GM21619 (cell line): ENCODE measurements around the gene EXD2.
"Not testable (repeated sequence)": the region's sequence is repeated elsewhere in the genome, so short reads cannot be mapped to it uniquely, and the experiment has no call there.

ENCODE experiments used
- ATAC-seq: cut with Tn5 transposase; IDR thresholded peaks from one replicate; pipeline ENCODE4 v1.9.1; 2021; ENCODE audit not compliant: unreplicated experiment

The EXD2 gene

GRCh38 chr14:69274321-69274720, 83.0 kb downstream of the EXD2 start:
- no peak for ATAC-seq

- ATAC-seq: no peak
Measured at GRCh38 chr14:69275331-69275730, 84.0 kb downstream of the EXD2 start.

- ATAC-seq: not testable (repeated sequence)
Measured at GRCh38 chr14:69277356-69277755, 86.1 kb downstream of the EXD2 start.

GRCh38 chr14:69280746-69281291, 89.5 kb downstream of the EXD2 start:
- ATAC-seq: no peak

- no peak for ATAC-seq
Measured at GRCh38 chr14:69281450-69282169, 90.3 kb downstream of the EXD2 start.

- ATAC-seq: no peak
Measured at GRCh38 chr14:69282448-69282847, 91.2 kb downstream of the EXD2 start.

- ATAC-seq: no peak
Measured at GRCh38 chr14:69284170-69284569, 92.9 kb downstream of the EXD2 start.

GRCh38 chr14:69285661-69286255, 94.5 kb downstream of the EXD2 start:
- ATAC-seq: no peak

- no peak for ATAC-seq
Measured at GRCh38 chr14:69287098-69288010, 96.1 kb downstream of the EXD2 start.

- no peak for ATAC-seq
Measured at GRCh38 chr14:69288011-69288771, 96.9 kb downstream of the EXD2 start.

GRCh38 chr14:69288956-69289705, 97.8 kb downstream of the EXD2 start:
- no peak for ATAC-seq

- no peak for ATAC-seq
Measured at GRCh38 chr14:69289811-69290520, 98.7 kb downstream of the EXD2 start.

- not testable (repeated sequence) for ATAC-seq
Measured at GRCh38 chr14:69290881-69291280, 99.6 kb downstream of the EXD2 start.

- ATAC-seq: no peak
Measured at GRCh38 chr14:69291396-69291795, 100.1 kb downstream of the EXD2 start.

GRCh38 chr14:69291891-69292561, 100.7 kb downstream of the EXD2 start:
- no peak for ATAC-seq
